A549 (cell line): ENCODE measurements around the gene SPC24. TPM values are rescaled to one million over a fixed set of nuclear protein-coding genes. Genes with fewer than 3 reads are reported as not detected.
A peak's percentile ranks its signal among the peaks of the same experiment; 100 is the strongest.

Experiments used
- ATAC-seq, 2 experiments: fragments of 200-7000 bp in 1 of 2; fragments of >200 bp in 1 of 2; cut with Nextera tagmentation in 1 of 2; cut with Tn5 transposase in 1 of 2; 3 replicates each; pipeline versions ENCODE4 v1.8.0 to v1.9.1; 2018 to 2020; ENCODE audit warnings: mild to moderate bottlenecking in 1 of 2, moderate library complexity in 1 of 2
- CTCF ChIA-PET: fragments of 300-600 bp; sonication (Branson Sonifier 250); formaldehyde crosslinking; extraction: SDS; loops from one replicate; lab custom pipeline; 2021; ENCODE audit warnings: antibody characterized with exemption, inconsistent platforms; lab: Yijun Ruan, JAX
- POLR2A ChIA-PET: fragments of 350-600 bp; formaldehyde crosslinking; extraction: SDS; loops from one replicate; lab custom pipeline; 2021; ENCODE audit warnings: antibody characterized with exemption, inconsistent platforms; lab: Yijun Ruan, JAX
- DNase-seq, 2 experiments: peaks; one replicate each; pipeline versions ENCODE4 v3.0.0 to v3.0.0-alpha.2; 2011 to 2016; ENCODE audit warnings: low read depth in 1 of 2, low spot score in 1 of 2
- FAIRE-seq: peaks from 2 replicates; lab custom pipeline; 2011; peaks lifted over from hg19 to GRCh38; lab: Jason Lieb, UNC
- H3K27ac ChIP-seq, 2 experiments: fragments of >200 bp; sonication (Bioruptor Twin); formaldehyde crosslinking; 3 replicates each; pipeline ENCODE4 v1.5.1; 2016 to 2017
- H3K4me1 ChIP-seq: fragments of >200 bp; sonication (Bioruptor Twin); formaldehyde crosslinking; 3 replicates; pipeline ENCODE4 v1.6.1; 2016
- H3K4me2 ChIP-seq: fragments of >200 bp; sonication (Bioruptor Twin); formaldehyde crosslinking; 3 replicates; pipeline ENCODE4 v1.6.1; 2016
- H3K4me3 ChIP-seq: fragments of >200 bp; sonication (Bioruptor Twin); formaldehyde crosslinking; 3 replicates; pipeline ENCODE4 v1.5.1; 2016
- H3K9me3 ChIP-seq: fragments of >200 bp; sonication (Bioruptor Twin); formaldehyde crosslinking; 3 replicates; pipeline ENCODE4 v1.6.1; 2016
- BHLHE40 ChIP-seq: IDR thresholded peaks from 2 replicates; pipeline ENCODE4 v1.6.1; 2012; ENCODE audit warnings: low read depth, low read length, inconsistent platforms
- CHD4 ChIP-seq: fragments of 200-600 bp; sonication (generic); IDR thresholded peaks from 2 replicates; pipeline ENCODE4 v1.6.1; 2016; ENCODE audit warnings: antibody characterized with exemption, mild to moderate bottlenecking, borderline replicate concordance
- EHF ChIP-seq: fragments of 250-450 bp; sonication (Bioruptor Pico); IDR thresholded peaks from 2 replicates; pipeline ENCODE4 v1.5.0; 2020; ENCODE audit warnings: mild to moderate bottlenecking
- ELK1 ChIP-seq: fragments of 150-350 bp; IDR thresholded peaks from 2 replicates; pipeline ENCODE4 v1.6.1; 2014; ENCODE audit warnings: low read depth, mild to moderate bottlenecking, low read length
- EP300 ChIP-seq, 2 experiments: fragments of >200 bp; sonication (Bioruptor Twin); formaldehyde crosslinking; IDR thresholded peaks; 2 replicates in 1 of 2; 3 replicates in 1 of 2; pipeline ENCODE4 v1.6.1; 2016 to 2017
- FOSB ChIP-seq: fragments of 250-450 bp; sonication (Bioruptor Pico); IDR thresholded peaks from 2 replicates; pipeline ENCODE4 v1.5.0; 2020; ENCODE audit warnings: mild to moderate bottlenecking, moderate library complexity
- FOSL2 ChIP-seq, 2 experiments: fragments of 450-650 bp in 1 of 2; fragments of >200 bp in 1 of 2; sonication (Bioruptor Twin) in 1 of 2; formaldehyde crosslinking; IDR thresholded peaks; 2 replicates each; pipeline versions ENCODE4 v1.5.0 to v1.6.1; 2016 to 2020; ENCODE audit warnings: mild to moderate bottlenecking in 1 of 2, moderate library complexity in 1 of 2
- FOXS1 ChIP-seq: fragments of 250-450 bp; sonication (Bioruptor Pico); IDR thresholded peaks from 2 replicates; pipeline ENCODE4 v1.5.0; 2020; ENCODE audit warnings: mild to moderate bottlenecking, moderate library complexity
- GATA3 ChIP-seq: IDR thresholded peaks from 2 replicates; pipeline ENCODE4 v1.6.1; 2012; ENCODE audit warnings: borderline replicate concordance
- HDAC2 ChIP-seq: fragments of 200-600 bp; sonication (generic); IDR thresholded peaks from 2 replicates; pipeline ENCODE4 v1.6.1; 2016
- HEYL ChIP-seq: fragments of 250-450 bp; sonication (Bioruptor Pico); IDR thresholded peaks from 2 replicates; pipeline ENCODE4 v1.8.0; 2021; ENCODE audit warnings: mild to moderate bottlenecking, moderate library complexity
- HOXB13 ChIP-seq: fragments of 250-450 bp; sonication (Bioruptor Pico); IDR thresholded peaks from 2 replicates; pipeline ENCODE4 v1.5.0; 2020; ENCODE audit warnings: low read depth, mild to moderate bottlenecking, moderate library complexity
- JUN ChIP-seq, 2 experiments: fragments of >200 bp; sonication (Bioruptor Twin); formaldehyde crosslinking; IDR thresholded peaks; 2 replicates in 1 of 2; 3 replicates in 1 of 2; pipeline ENCODE4 v1.6.1; 2016 to 2017
- JUNB ChIP-seq: fragments of >200 bp; sonication (Bioruptor Twin); formaldehyde crosslinking; IDR thresholded peaks from 2 replicates; pipeline ENCODE4 v1.6.1; 2016
- MAFK ChIP-seq: fragments of 450-650 bp; IDR thresholded peaks from 2 replicates; pipeline ENCODE4 v1.6.1; 2014; ENCODE audit not compliant: partially characterized antibody
- MAX ChIP-seq: IDR thresholded peaks from 2 replicates; pipeline ENCODE4 v1.6.1; 2012
- MYC ChIP-seq: IDR thresholded peaks from 2 replicates; pipeline ENCODE4 v1.6.1; 2012; ENCODE audit warnings: mild to moderate bottlenecking, inconsistent platforms, low read length, improper control_type of control experiment, borderline replicate concordance
- NPAS2 ChIP-seq: fragments of 250-450 bp; sonication (Bioruptor Pico); IDR thresholded peaks from 2 replicates; pipeline ENCODE4 v1.8.0; 2022; ENCODE audit warnings: mild to moderate bottlenecking, moderate library complexity, borderline replicate concordance
- POLR2AphosphoS2 ChIP-seq: conservative IDR thresholded peaks from 2 replicates; pipeline ENCODE4 v1.6.1; 2012; ENCODE audit warnings: low read length, improper control_type of control experiment, inconsistent platforms
- RAD21 ChIP-seq, 2 experiments: fragments of >200 bp in 1 of 2; sonication (Bioruptor Twin) in 1 of 2; formaldehyde crosslinking in 1 of 2; IDR thresholded peaks in 1 of 2; conservative IDR thresholded peaks in 1 of 2; 2 replicates in 1 of 2; 3 replicates in 1 of 2; pipeline ENCODE4 v1.6.1; 2012 to 2018; ENCODE audit warnings: inconsistent platforms in 1 of 2
- RARB ChIP-seq: fragments of 250-450 bp; sonication (Bioruptor Pico); IDR thresholded peaks from 2 replicates; pipeline ENCODE4 v1.8.0; 2021; ENCODE audit warnings: mild to moderate bottlenecking, moderate library complexity
- RCOR1 ChIP-seq: fragments of 150-350 bp; IDR thresholded peaks from 2 replicates; pipeline ENCODE4 v1.6.1; 2014; ENCODE audit warnings: antibody characterized with exemption, low read length, low read depth
- SMC3 ChIP-seq: fragments of >200 bp; sonication (Bioruptor Twin); formaldehyde crosslinking; IDR thresholded peaks from 3 replicates; pipeline ENCODE4 v1.6.1; 2018; ENCODE audit warnings: inconsistent platforms
- SREBF2 ChIP-seq: fragments of 450-650 bp; IDR thresholded peaks from 2 replicates; pipeline ENCODE4 v1.6.1; 2014; ENCODE audit warnings: mild to moderate bottlenecking, moderate library complexity
- ZC3H11A ChIP-seq: fragments of 450-650 bp; IDR thresholded peaks from 2 replicates; pipeline ENCODE4 v1.6.1; 2014; ENCODE audit warnings: antibody characterized with exemption, mild to moderate bottlenecking
- ZNF302 ChIP-seq: fragments of 250-450 bp; sonication (Bioruptor Pico); IDR thresholded peaks from 2 replicates; pipeline ENCODE4 v1.9.0; 2021; ENCODE audit warnings: inconsistent platforms, mild to moderate bottlenecking, moderate library complexity
- ZSCAN20 ChIP-seq: fragments of 250-450 bp; sonication (Bioruptor Pico); IDR thresholded peaks from 2 replicates; pipeline ENCODE4 v1.8.0; 2022; ENCODE audit warnings: mild to moderate bottlenecking, moderate library complexity
- WGBS: methylation state at CpG from one replicate; pipeline ENCODE4 v1.1.6; 2017; ENCODE audit errors: missing lambda C conversion rate; 5-methylcytosine and 5-hydroxymethylcytosine counted together
- polyA plus RNA-seq, 4 experiments: library from polyadenylated mRNA; depleted of rRNA in 3 of 4; stranded (reverse); fragments of >200 nt; fragmentation: RNase III in 1 of 4; extraction: RNeasy Plus Mini Kit Qiagen cat#74134 plus additional on column Dnase treatment in 1 of 4; gene quantifications; 2 replicates in 3 of 4; 3 replicates in 1 of 4; pipeline ENCODE4 v1.2.3, GENCODE V29; 2011 to 2017
- TF ChIP-seq, protein P1 (sequence below): IDR thresholded peaks from 2 replicates; pipeline ENCODE4 v1.6.1; 2012; ENCODE audit warnings: low read depth, borderline replicate concordance
- TF ChIP-seq, protein P2 (sequence below): fragments of 250-450 bp; sonication (Bioruptor Pico); IDR thresholded peaks from 2 replicates; pipeline ENCODE4 v1.5.0; 2020; ENCODE audit warnings: low read depth, mild to moderate bottlenecking, moderate library complexity

Gene SPC24
- polyA plus RNA-seq, 2 of the 4 experiments (the other 2 are of a cell fraction), result 16.5 to 22.2 TPM

DNA sequence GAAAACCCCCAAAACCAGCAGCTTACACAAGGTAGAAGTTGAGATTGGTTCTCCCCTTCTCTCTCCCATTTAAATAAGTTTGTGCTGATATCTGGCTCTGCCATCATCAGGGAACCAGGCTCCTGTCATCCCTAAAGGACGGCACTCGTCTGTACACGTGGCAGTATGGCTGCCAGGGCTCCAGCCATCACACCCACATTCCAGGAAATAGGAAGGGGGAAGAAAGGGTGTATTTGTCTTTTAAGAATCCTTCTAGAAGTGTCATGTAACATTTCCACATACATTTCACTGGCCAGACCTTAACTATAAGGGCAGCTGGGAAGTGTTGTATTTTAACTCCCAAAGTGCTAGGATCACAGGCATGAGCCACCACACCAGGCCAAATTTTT lies 10.1 kb downstream of the SPC24 start:
- TF ChIP-seq RCOR1 (0 out of 2 replicates have a peak, but pooled peaks have one; percentile 37), BHLHE40 (no peak)
- TF ChIP-seq, protein P1, sequence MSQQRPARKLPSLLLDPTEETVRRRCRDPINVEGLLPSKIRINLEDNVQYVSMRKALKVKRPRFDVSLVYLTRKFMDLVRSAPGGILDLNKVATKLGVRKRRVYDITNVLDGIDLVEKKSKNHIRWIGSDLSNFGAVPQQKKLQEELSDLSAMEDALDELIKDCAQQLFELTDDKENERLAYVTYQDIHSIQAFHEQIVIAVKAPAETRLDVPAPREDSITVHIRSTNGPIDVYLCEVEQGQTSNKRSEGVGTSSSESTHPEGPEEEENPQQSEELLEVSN, result no peak
- TF ChIP-seq, protein P2, sequence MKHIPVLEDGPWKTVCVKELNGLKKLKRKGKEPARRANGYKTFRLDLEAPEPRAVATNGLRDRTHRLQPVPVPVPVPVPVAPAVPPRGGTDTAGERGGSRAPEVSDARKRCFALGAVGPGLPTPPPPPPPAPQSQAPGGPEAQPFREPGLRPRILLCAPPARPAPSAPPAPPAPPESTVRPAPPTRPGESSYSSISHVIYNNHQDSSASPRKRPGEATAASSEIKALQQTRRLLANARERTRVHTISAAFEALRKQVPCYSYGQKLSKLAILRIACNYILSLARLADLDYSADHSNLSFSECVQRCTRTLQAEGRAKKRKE (CRISPR knock-in tag), result no peak
- POLR2A ChIA-PET, result no interaction called here
- peak overlapping the region; percentile 98 to 100; a peak in 5 of 6 replicates for H3K27ac ChIP-seq
- 92% methylated on average over 3 of the region's 3 CpGs for WGBS
- DNase-seq (no peak), ATAC-seq (no peak), FAIRE-seq (no peak)
- H3K4me1 ChIP-seq, result peaks cover 39% of the 10 kb centered on the region
- no peak overlapping the region for H3K4me2 ChIP-seq
- no peak overlapping the region for H3K4me3 ChIP-seq
- no peaks in the 10 kb centered on the region for H3K9me3 ChIP-seq
- CTCF ChIA-PET, result interaction anchor here (2.5 kb wide), 1 partner anchor 8 kb away, joined by 8 read pairs; no protein-coding TSS in a partner anchor

- Histone ChIP-seq H3K4me1 (peaks cover 62% of the 10 kb centered on the region), H3K9me3 (no peaks in the 10 kb centered on the region), H3K4me2 (peak overlapping the region; percentile 84), H3K4me3 (peak overlapping the region; percentile 19; the same call in 2 of the 3 replicates), H3K27ac (peak overlapping the region; percentile 98 to 100)
- WGBS, result 0% methylated on average over 6 of the region's 22 CpGs
- ATAC-seq, result peak; percentile 55 to 75
- ChIA-PET POLR2A (interaction anchor here (0.6 to 2.8 kb wide), 4 partner anchors 10 to 55 kb away, joined by 3 to 8 read pairs (median 4); partner anchors contain the start of gene KANK2), CTCF (interaction anchor here (0.7 to 2.5 kb wide), 3 partner anchors 11 to 98 kb away, joined by 3 to 8 read pairs (median 5); no protein-coding TSS in a partner anchor)
- no peak for FAIRE-seq
- DNase-seq, result peak; percentile 66 to 91
- no peak for TF ChIP-seq MYC
- no peak; the same call in 2 of the 3 replicates for TF ChIP-seq SMC3
- 0 out of 2 replicates have a peak, but pooled peaks have one; percentile 29 for TF ChIP-seq ZNF302
- no peak for TF ChIP-seq SREBF2
- no peak for TF ChIP-seq FOSB (CRISPR knock-in tag)
- TF ChIP-seq POLR2AphosphoS2, result no peak
- TF ChIP-seq, protein P2 (CRISPR knock-in tag), result no peak
- TF ChIP-seq EHF (CRISPR knock-in tag), result peak; percentile 62; the same call in 1 of the 2 replicates
- TF ChIP-seq ZSCAN20 (CRISPR knock-in tag), result peak; percentile 51; the same call in 1 of the 2 replicates
- no peak for TF ChIP-seq ELK1
- no peak for TF ChIP-seq RARB (CRISPR knock-in tag)
- TF ChIP-seq GATA3, result peak; percentile 47; the same call in 1 of the 2 replicates
- peak in 1 of 2 experiments; percentile 65; a peak in 1 of 5 replicates for TF ChIP-seq EP300 (IDR thresholded peaks at IDR 0.05)
- TF ChIP-seq MAX, result no peak; the same call in 1 of the 2 replicates
- peak; percentile 84; the same call in 1 of the 2 replicates for TF ChIP-seq HOXB13
- TF ChIP-seq HEYL, result peak; percentile 60; the same call in 1 of the 2 replicates
- TF ChIP-seq HDAC2, result no peak
- peak in 1 of 2 experiments; percentile 82; a peak in 3 of 5 replicates for TF ChIP-seq JUN (IDR thresholded peaks at IDR 0.05)
- no peak for TF ChIP-seq MAFK
- peak; percentile 70 for TF ChIP-seq FOSL2 (IDR thresholded peaks at IDR 0.05)
- peak; percentile 85 for TF ChIP-seq FOSL2 (CRISPR knock-in tag; IDR thresholded peaks at IDR 0.05)
- peak; percentile 48; the same call in 1 of the 2 replicates for TF ChIP-seq JUNB
- TF ChIP-seq ZC3H11A, result no peak
- no peak for TF ChIP-seq CHD4
- no peak for TF ChIP-seq NPAS2
- TF ChIP-seq, protein P1, result 0 out of 2 replicates have a peak, but pooled peaks have one; percentile 19
- TF ChIP-seq RAD21 (conservative IDR thresholded peaks at IDR 0.05 in 1 of 2, IDR thresholded peaks at IDR 0.05 in 1 of 2), result no peak
- TF ChIP-seq FOXS1 (CRISPR knock-in tag), result no peak; the same call in 1 of the 2 replicates
- no peak for TF ChIP-seq RCOR1
Observed at GRCh38 chr19:11142528-11143171, 12.9 kb downstream of the SPC24 start.
